DMS 273 treated with DMSO at 0.1 percent for 48 hours (cell line): Measurements from ENCODE around the gene PBX4.
"Not testable (repeated sequence)": the region's sequence is repeated elsewhere in the genome, so short reads cannot be mapped to it uniquely, and the experiment has no call there.

ENCODE experiments used
- DNase-seq: peaks from one replicate; lab custom pipeline; 2025; lab: John Stamatoyannopoulos, UW

PBX4 gene

GRCh38 chr19:19626516-19627472 is 8.3 kb upstream of the PBX4 start:
- no peak for DNase-seq

GRCh38 chr19:19624032-19624570 is 5.6 kb upstream of the PBX4 start:
- no peak for DNase-seq

- no peak for DNase-seq
These were observed 4.9 kb upstream of the PBX4 start for GRCh38 chr19:19623383-19623782.

GRCh38 chr19:19619849-19620210 is 1.3 kb upstream of the PBX4 start:
- DNase-seq, result no peak

- no peak for DNase-seq
These were observed 828 bp upstream of the PBX4 start for GRCh38 chr19:19619181-19619848.

GRCh38 chr19:19615086-19615485 is 3.4 kb downstream of the PBX4 start:
- no peak for DNase-seq

GRCh38 chr19:19613506-19613905 is 5.0 kb downstream of the PBX4 start:
- DNase-seq, result no peak

GRCh38 chr19:19610376-19611202 is 7.9 kb downstream of the PBX4 start:
- DNase-seq, result no peak

- not testable (repeated sequence) for DNase-seq
These were observed 11.8 kb downstream of the PBX4 start for GRCh38 chr19:19606686-19607085.

- no peak for DNase-seq
These were observed 12.5 kb downstream of the PBX4 start for GRCh38 chr19:19606021-19606420.

- no peak for DNase-seq
These were observed 15.7 kb downstream of the PBX4 start for GRCh38 chr19:19602713-19603324.

GRCh38 chr19:19602136-19602712 is 16.3 kb downstream of the PBX4 start:
- no peak for DNase-seq

GRCh38 chr19:19600793-19601330 is 17.6 kb downstream of the PBX4 start:
- DNase-seq, result no peak

GRCh38 chr19:19598728-19599451 is 19.6 kb downstream of the PBX4 start:
- DNase-seq, result not testable (repeated sequence)

- DNase-seq, result no peak
These were observed 20.6 kb downstream of the PBX4 start for GRCh38 chr19:19597809-19598306.

- peak; percentile 86 for DNase-seq
These were observed 23.3 kb downstream of the PBX4 start for GRCh38 chr19:19595171-19595701.

GRCh38 chr19:19594381-19594780 is 24.1 kb downstream of the PBX4 start:
- DNase-seq, result peak; percentile 64

GRCh38 chr19:19592690-19593089 is 25.8 kb downstream of the PBX4 start:
- DNase-seq, result no peak

- no peak for DNase-seq
These were observed 27.2 kb downstream of the PBX4 start for GRCh38 chr19:19591133-19591825.
